ENCODE data around the gene TMEM245.

The TMEM245 gene

GRCh38 chr9:109100543-109101201 is 19.1 kb downstream of the TMEM245 start:
- no peak for DNase-seq

DNA sequence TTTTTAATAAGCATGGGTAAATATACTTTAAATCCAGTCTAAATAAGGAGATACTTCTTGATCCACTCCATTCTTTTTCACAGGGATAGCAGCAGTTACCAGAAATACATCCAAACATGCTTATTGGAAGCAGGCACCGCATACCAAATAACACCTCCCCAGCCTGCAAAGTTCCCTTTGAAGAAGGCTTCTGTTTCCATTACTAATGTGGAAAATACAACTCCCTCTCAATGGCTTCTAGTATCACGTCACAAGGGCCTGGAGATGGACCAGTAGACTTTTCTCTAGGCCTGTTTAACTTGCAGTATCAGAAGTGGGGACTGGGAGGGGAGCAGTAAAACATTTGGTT is 20.8 kb downstream of the TMEM245 start:
- DNase-seq: no peak

DNA sequence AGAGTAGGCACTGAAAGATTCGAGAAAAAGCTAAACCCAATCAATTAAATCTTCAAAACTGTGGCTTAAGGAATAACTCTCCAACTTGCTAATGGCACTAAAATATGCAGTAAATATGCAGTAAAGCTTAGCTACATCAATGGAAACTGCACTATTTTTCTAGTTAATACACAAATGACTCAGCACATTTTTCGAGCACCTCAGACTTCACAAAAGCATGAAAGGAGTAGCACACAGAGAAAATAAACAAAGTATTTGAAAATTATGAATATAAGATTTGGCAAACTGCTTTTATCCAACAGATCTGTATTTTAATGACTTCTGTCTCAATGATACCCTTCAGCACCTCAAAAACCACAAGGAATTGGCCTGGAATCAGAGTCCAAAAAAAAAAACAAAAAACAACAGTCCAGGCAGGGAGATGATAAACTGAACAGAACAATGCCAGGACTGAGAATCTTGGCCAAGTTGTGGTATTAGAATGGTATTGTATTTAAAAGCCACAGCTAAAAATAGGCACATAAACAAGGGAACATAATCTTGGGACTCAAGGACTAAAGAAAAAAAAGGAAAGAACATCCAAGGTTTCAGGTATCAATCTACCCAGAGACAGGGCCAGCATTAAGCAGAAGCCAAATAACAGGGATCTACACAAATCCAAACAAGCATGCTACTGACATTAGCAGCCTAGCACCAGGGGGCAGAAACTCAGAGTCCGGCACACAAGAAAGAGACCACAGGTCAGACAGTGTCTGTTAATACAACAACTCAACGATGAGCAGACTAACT is 21.4 kb downstream of the TMEM245 start:
- DNase-seq: no peak

DNA sequence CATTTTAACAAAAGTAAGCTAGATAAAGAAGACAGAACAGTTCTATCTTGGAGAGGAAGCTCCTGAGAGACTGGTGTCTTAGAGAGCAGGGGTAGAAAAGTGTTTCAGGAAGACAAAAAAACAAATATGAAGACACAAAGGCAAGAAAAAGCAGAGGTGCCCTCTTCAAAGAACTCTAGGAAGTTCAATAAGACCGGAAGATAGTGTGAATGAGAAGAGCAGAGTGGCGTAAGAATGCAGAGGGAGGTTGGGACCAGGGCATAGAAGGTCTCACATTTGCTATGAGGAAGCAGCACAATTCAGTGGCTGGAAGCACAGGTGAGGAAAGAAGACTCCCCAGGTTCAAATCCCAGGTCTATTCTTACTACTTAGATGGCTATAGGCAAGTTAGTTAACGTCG is 22.6 kb downstream of the TMEM245 start:
- no peak for DNase-seq

DNA sequence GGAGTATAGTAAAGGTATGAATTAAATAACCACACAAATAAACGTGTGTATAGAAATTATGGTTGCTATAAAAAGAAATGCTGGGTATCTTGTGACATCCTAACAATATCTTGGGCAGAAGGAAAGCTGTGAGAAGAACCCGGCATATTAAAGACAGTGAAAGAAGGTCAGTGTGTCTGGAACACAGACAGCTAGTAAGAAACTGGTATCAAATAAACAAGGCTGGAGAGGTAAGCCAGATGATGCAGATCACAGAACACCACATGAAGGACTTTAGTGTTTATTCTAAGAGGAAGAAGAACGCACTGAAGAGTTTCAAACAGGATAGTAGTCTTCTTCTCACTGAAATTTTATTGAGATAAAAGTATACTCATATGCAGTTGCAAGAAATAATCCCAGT is 24.4 kb downstream of the TMEM245 start:
- no peak for DNase-seq

DNA sequence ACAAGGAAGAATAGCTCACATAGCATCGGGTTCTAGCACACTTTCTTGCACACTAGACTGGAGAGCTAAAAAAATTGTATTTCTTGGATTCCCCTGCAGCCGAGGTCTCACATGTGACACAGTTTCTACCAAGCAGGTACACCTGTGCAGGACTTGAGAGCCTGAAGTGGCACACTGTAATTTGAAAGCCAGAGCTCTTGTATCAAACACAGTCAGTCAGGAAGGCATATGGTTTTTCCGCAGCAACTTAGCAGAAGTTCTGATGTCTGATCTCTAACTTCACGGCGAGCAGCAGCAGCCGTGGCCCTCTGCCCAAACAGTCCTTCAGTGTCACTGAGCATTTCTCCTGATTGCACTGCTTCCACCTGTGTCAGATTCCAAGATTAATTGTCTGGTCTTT is 25.5 kb downstream of the TMEM245 start:
- no peak for DNase-seq

DNA sequence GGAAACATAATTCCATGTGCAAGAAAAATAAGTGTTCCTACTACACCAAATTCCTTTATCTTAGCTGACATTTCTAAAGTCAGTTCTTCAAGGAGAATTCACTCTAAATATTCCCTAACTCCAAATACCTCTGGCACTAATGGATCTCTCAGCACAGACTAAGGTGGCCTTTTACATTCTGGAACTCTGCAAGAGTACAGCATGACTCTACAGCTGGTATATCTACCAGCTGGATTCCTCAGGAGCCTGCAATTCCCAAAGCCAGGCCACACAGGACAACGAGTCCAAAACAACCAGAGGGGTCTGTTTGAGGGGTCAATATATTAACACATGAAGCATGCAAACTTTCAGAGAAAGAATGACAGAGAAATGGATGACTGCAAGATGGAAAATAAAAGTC is 27.2 kb downstream of the TMEM245 start:
- no peak for DNase-seq

DNA sequence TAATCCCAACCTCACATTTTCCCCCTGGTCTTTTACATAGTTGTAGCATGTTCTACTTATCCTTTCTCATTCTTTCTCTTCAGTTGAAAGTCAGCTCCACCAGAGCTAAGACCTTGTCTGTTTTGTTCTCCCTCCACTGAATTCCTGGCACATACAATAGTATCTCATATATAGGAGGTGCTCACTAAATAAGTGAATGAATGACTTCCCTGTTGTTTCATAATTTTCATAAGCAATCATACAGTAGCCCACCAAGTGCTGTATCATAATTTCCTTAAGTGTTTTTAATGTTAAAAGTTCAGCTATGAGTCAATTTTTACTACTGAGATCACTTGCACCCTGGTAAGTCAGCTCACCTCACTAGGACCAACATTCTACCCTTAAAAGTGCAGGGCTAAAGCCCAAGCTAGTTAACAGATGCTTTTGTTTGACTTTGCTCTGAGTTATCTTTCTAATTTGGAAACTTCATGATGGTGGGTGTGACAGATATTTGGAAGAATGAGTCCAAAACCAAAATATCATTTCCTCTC is 27.6 kb downstream of the TMEM245 start:
- no peak for DNase-seq

- DNase-seq: no peak
These were observed 31.5 kb downstream of the TMEM245 start for GRCh38 chr9:109088221-109088620.

GRCh38 chr9:109087795-109088194 is 32.0 kb downstream of the TMEM245 start:
- no peak for DNase-seq

GRCh38 chr9:109086221-109086620 is 33.5 kb downstream of the TMEM245 start:
- DNase-seq: no peak

DNA sequence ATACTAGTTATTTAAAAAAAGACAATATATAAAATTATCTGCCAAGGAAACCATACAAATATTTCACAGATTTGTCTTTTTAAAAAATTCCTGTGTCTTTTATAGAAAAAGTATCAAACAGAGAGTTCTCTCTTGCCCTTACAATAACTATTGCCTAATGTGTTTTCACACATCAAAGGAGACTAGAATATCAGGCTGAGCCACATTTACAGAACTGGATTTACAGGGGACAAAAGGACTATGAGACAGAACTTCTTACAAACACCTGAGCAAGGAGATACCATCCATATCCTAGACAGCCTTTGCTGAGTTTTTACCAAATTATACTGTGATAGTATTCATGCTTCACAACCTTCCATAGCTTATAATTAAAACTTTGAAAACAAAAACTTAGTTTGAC is 34.2 kb downstream of the TMEM245 start:
- no peak for DNase-seq

GRCh38 chr9:109083813-109084405 is 35.8 kb downstream of the TMEM245 start:
- DNase-seq: no peak

GRCh38 chr9:109083141-109083540 is 36.6 kb downstream of the TMEM245 start:
- DNase-seq: no peak

- no peak for DNase-seq
These were observed 37.6 kb downstream of the TMEM245 start for GRCh38 chr9:109082091-109082620.

DNA sequence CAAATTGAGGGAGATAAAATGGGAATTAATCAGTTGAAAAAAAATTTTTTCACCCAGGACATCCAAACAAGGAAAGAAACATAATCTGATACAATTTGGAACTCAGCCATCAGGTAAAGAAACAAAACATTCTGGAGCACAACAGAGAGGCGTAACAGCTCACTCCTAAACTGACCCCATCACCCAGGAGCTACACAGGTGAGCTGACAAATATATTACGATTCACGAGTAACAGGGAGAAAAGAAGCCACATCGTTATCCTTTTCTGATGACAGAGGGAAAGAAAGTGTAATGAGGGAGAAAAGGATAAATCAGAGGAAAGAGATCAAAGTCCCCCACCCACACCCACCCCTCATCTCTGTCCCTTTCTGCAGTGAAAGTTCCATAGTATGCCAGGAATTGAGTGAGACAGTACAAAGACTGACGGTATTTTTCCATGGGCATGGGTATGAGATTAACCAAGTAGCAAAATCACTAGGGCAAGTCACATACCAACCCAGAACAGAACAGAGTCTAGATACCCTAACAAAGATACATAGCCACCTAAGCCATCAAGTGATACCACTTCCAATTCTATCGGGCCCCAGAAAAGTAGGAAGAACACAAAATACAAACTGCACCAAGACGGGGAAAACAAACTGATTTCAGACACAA is 45.4 kb downstream of the TMEM245 start:
- DNase-seq: no peak

- DNase-seq: no peak
These were observed 46.8 kb downstream of the TMEM245 start for GRCh38 chr9:109072821-109073435.

DNA sequence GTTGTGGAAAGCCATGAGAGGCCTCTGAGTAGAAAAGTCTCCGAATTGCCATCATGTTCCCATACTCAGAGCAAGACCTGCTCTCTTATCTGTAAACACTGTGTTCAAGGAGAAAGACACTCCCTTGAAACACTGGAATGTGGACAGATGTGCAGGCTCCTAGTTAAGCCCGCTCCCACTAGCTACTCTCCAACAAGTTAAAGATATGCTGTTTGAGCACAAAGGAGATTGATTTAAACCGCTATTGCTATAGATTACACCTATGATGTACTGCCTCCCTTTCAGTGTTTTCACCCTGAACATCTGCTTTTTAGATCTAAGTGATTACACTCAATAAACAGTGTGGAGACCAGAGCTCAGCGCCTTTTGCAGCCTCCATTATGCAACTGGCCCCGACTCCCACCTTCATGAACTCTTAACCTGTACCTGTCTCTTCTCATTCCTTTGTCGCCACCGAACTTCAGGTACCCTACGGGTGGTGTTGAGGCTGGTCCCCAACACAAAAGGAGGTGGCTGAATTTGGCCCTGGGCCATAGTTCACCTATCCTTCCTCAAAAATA is 47.5 kb downstream of the TMEM245 start:
- no peak for DNase-seq

GRCh38 chr9:109068764-109069163 is 51.0 kb downstream of the TMEM245 start:
- no peak for DNase-seq

DNA sequence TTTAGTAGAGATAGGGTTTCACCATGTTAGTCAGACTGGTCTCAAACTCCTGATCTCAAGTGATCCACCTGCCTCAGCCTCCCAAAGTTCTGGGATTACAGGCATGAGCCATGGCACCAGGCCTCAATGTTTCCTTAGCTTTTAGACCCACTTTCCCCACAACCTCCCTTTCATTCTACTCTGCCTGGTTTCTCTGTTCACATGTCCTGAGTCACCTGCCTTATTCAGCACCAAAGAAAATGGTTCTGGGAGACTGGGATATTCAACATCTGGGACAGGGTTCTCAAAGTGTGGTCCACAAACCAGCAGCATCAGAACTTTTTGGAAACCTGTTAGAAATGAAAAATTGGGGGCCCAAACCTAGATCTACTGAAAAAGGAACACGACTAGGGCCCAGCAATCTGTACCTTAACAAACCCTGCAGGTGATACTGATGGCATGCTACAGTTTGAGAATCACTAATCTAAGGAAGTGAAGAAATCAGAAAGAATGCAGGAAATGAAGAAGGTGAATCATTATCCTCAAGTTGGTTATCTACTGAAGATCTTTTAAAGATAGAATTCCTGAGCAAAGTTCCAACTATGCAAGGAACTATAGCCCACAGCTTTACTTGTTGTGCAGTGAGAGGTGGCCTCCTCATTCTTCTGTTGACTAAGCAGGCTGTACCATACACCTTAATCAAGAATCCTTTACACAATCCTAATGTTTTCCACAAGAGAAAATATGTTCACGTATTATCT is 54.6 kb downstream of the TMEM245 start:
- DNase-seq: no peak

GRCh38 chr9:109063760-109064159 is 56.0 kb downstream of the TMEM245 start:
- no peak for DNase-seq

DNA sequence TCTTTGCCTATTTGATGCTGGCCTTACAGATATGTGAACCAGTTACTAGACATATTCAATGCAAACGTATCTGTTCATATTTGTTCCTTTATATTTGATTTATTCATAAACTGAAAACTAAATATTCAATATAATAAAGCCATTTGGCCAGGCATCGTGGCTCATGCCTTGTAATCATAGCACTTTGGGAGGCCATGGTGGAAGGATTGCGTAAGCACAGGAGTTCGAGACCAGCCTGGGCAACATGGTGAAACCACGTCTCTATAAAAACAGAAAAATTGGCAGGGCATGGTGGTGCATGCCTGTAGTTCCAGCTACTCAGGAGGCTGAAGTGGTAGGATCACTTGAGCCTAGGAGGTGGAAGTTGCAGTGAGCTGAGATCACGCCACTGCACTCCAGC is 57.2 kb downstream of the TMEM245 start:
- no peak for DNase-seq
